GM18507 (cell line): ENCODE measurements around the gene STK11IP.

Experiments
- DNase-seq: peaks from one replicate; pipeline ENCODE4 v3.0.0; 2011; ENCODE audit warnings: low read depth; ENCODE audit not compliant: insufficient read length; ENCODE audit errors: extremely low spot score
- FAIRE-seq: peaks from 2 replicates; lab custom pipeline; 2011; peaks lifted over from hg19 to GRCh38; lab: Jason Lieb, UNC

The STK11IP gene

DNA sequence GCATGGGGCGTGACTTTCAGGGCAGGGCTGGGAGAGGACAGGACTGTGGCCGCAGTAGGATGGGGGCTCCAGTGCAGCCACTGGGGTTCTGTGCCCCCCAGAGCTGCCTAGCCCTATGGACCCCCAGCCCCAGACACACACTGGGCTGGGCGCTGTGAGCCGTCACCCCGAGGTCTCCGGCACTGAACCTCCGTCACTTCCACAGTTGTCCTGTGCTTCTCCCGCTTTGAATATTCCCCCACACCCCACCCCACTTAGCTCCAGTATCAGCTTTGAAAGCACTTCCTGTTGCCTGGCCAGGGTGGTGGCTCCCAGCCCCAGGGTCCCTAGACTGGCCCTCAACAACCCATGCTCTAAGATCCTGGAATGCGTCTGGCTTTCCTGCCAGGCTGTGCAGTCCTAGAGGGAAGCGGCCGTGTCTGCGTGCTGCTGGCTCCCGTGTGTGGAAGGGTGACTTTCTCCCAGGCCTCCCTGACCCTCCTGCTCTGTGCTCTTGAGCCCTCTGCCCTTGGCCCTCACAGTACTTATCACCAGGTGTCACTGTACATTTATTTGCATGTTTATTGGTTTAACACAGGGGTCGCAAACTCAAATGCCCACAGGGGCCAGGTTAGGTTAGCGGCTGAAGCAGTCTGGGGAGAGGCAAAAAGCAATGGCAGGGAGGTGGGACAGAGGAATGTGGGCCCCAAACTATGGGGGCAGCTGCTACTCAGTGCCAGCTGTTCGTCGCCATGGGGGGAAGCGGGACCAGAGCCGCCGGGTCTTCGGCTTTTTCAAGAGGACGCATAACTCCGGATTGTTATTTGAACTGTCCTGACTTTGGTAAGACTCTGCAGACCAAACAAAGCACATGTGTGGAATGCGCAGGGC, 36.2 kb upstream of the STK11IP start:
- no peak for FAIRE-seq

DNA sequence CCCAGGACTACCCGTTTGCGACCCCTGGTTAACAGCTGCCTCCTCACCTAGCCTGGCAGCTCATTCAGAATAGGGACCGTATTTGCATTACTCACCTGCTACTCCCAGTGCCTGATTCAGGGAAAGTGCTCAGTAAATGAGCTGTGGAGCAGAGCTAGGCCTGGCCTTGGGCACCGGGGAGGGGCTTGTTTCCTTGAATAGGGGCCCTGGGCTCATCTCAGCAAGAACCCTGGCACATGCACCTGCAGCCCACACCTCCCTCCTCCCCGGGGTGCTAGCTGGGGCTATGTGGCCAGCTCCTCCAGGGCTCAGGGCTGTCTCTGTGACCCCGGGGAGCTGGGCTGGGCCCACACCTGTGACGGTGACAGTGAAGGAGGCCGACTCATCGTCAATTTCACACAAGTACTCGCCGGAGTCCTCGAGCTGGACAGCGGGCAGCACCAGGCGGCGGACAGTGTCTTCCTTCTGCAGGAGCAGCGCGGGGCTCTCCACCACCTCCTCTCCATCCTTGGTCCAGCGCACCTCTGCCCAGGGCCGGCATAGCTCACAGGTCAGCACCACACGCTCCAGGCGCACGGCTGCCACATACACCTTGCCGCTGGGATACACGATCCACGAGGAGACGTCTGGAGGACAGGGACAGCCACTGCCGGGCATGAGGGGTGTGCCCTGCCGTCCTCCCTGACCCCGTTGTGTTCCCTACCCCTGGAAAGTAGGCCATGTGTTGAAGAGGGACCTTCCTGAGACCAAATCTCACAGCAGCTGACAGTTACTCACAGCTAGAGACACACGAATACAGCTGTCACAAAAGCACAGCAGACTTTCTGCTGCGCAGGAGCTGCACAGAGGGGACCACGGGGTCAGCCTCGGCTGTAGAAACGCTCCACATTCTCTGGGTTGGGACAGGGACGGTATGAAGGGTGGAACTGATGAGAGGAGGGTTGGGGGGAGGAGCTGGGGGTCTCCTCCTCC, 35.3 kb upstream of the STK11IP start:
- DNase-seq: no peak
- FAIRE-seq: no peak

More for the DNA sequence above, 36.2 kb upstream of the STK11IP start:
- DNase-seq: no peak

GRCh38 chr2:219563271-219563928, 34.3 kb upstream of the STK11IP start:
- FAIRE-seq (no peak), DNase-seq (no peak)

- FAIRE-seq (no peak), DNase-seq (no peak)
These were observed 32.3 kb upstream of the STK11IP start for GRCh38 chr2:219565130-219566080.

DNA sequence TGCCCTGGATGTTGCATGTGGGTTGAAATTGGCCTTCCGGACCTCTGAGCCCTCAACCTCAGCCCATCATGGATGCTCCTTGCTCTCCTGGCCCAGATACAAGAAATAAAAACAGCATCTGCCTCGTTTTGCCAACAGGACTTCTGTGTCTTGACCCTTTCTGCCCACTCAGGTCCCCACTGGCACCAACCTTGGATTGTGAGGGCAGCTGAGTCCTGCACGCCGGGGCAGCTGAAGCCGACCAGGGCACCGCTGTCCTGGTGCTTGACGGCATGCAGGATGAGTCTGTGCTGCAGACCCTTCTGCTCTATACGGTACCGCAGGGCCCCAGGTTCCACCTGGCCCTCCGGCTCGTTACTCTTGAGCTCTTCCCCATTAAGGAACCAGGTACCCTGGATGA, 31.0 kb upstream of the STK11IP start:
- no peak for FAIRE-seq

DNA sequence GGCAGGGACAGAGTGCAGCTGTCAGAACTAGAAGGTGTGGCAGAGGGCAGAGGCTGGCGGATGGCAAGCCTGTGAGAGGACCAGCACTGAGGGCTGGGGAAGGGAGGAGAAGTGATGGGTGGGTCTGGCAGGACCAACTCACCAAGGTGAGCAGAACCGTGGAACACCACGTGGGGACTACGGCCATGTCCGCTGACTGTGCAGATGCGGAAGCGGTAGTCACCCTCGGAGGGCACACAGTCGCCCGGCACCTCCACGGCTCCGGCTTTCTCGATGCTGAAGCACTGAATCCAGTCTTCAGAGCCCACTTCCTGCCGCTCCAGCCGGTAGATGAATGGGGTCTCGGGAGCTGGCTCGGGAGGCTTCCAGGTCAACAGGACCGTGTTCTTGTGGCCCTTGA, 30.5 kb upstream of the STK11IP start:
- FAIRE-seq: no peak
- DNase-seq: no peak

More for the DNA sequence above, 31.0 kb upstream of the STK11IP start:
- DNase-seq: no peak

DNA sequence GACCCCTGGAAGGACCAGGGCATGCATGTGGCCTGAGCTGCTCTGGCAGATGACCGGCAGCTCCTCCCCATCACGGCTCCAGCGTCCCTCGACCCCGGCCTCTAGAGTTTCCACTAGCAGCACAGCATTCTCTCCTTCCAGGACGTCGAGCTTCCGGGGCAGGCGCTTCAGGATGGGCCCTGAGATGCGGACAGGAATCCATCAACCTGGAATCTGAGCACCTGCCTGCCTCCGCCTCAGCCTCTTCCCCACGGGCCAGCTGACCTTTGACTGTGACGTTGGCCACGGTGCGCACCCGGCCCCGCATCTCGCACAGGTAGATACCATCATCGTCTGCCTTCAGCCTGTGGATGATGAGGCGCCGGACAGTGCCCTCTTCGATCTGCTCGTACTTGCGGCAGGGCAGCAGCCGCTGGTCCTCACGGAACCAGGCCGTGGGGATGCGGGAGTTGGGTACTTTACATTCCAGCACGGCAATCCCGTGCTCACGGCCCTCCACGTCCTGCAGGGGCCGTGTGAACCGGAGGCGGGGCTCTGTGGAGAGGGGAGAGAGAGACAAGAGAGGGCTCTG, 29.8 kb upstream of the STK11IP start:
- DNase-seq: no peak
- FAIRE-seq: no peak

DNA sequence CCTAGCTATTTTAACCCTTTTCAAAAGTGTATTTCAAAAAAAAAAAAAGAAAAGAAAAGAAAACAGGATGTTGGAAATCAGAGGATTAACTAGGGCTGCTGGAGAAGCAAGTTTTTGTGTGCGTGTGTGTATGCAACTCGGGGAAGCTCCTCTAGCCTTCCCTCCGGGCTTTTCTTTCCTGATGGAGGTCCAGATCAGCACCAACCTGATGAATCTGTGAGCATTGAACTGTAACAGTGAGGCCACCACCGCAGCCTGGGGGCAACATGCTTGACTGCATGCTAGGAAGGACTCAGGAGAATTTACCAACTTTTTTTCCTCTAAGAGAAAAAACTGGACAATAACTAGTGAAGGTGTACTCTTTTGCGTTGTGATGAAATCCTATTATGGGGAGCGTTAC, 28.6 kb upstream of the STK11IP start:
- DNase-seq (no peak), FAIRE-seq (no peak)

GRCh38 chr2:219569635-219570034, 28.0 kb upstream of the STK11IP start:
- FAIRE-seq: no peak

GRCh38 chr2:219570194-219570923, 27.3 kb upstream of the STK11IP start:
- DNase-seq: no peak
- FAIRE-seq: no peak

More at GRCh38 chr2:219569635-219570034, 28.0 kb upstream of the STK11IP start:
- no peak for DNase-seq

DNA sequence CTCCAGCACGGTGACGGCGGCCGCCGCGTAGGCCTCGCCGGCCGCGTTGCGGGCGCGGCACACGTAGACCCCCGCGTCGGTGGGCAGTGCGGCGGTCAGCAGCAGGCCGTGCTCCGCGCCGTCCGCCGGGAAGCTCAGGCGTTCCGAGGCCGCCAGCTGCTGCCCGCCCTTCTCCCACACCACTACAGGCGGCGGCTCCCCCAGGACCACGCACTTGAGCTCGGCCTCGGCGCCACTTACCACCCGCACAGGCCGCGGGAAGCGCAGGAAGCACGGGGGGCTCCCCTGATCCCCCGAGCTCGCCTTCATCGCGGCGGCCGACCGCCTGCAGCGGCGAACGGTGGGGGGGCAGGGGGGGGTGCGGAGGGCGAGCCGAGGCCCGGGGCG, 26.7 kb upstream of the STK11IP start:
- FAIRE-seq: no peak

GRCh38 chr2:219571311-219572236, 26.1 kb upstream of the STK11IP start, which contains the start of gene OBSL1:
OBSL1 (minus strand) TSS chr2:219571539; CDS start chr2:219571232, 307 bp downstream.
- no peak for DNase-seq
- FAIRE-seq: no peak

More for the DNA sequence above, 26.7 kb upstream of the STK11IP start:
- DNase-seq: no peak

- DNase-seq: no peak
These were observed 25.2 kb upstream of the STK11IP start, which contains the start of gene INHA for GRCh38 chr2:219572237-219573001. INHA (plus strand) TSS chr2:219572310; CDS start chr2:219572375, 65 bp downstream.

GRCh38 chr2:219573166-219573565, 24.5 kb upstream of the STK11IP start:
- no peak for FAIRE-seq
- DNase-seq: no peak

More at GRCh38 chr2:219572237-219573001, 25.2 kb upstream of the STK11IP start, which contains the start of gene INHA:
- no peak for FAIRE-seq

DNA sequence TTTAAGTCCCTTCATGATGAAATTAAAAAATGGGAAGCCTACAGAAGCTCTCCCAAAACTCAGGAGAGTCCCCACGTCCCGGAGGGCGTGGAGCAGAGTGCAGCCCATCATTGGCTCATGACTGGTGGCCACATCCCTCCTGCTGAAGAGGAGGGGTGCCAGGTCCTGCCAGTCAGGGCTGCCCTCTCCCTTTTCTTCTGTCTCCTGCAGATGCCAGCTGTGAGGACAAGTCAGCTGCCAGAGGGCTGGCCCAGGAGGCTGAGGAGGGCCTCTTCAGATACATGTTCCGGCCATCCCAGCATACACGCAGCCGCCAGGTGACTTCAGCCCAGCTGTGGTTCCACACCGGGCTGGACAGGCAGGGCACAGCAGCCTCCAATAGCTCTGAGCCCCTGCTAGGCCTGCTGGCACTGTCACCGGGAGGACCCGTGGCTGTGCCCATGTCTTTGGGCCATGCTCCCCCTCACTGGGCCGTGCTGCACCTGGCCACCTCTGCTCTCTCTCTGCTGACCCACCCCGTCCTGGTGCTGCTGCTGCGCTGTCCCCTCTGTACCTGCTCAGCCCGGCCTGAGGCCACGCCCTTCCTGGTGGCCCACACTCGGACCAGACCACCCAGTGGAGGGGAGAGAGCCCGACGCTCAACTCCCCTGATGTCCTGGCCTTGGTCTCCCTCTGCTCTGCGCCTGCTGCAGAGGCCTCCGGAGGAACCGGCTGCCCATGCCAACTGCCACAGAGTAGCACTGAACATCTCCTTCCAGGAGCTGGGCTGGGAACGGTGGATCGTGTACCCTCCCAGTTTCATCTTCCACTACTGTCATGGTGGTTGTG, 23.0 kb upstream of the STK11IP start:
- FAIRE-seq (no peak), DNase-seq (no peak)
